ENCODE results near the gene MCF2L2. TPM values are rescaled to one million over a fixed set of nuclear protein-coding genes. Genes with fewer than 3 reads are reported as not detected.
A peak's percentile ranks its signal among the peaks of the same experiment; 100 is the strongest.

The MCF2L2 gene
- total and polyA plus RNA-seq, 7 donors = 0.99 to 5.0 (median 4.0) TPM; not detected in 1

- TF ChIP-seq POLR2AphosphoS5 (IDR thresholded peaks at IDR 0.05) (no peak), CTCF (IDR thresholded peaks at IDR 0.05) (no peak), POLR2A (IDR thresholded peaks at IDR 0.05) (no peak), EP300 (IDR thresholded peaks at IDR 0.05) (no peak)
- no peak overlapping the region for H3K4me3 ChIP-seq
- WGBS, 2 donors = 69 to 78% methylated on average over 5 of the region's 5 CpGs
- no peak for DNase-seq
- no peak overlapping the region for H3K27ac ChIP-seq
- intact Hi-C loops (cut with DNase I) = no loop called here
- H3K27me3 ChIP-seq = no peaks in the 10 kb centered on the region
- no peaks in the 10 kb centered on the region for H3K36me3 ChIP-seq
- H3K9me3 ChIP-seq = no peaks in the 10 kb centered on the region
- no peaks in the 10 kb centered on the region for H3K4me1 ChIP-seq
Observed at GRCh38 chr3:183308751-183309150, 119.7 kb downstream of the MCF2L2 start.

GRCh38 chr3:183307749-183308148, 120.7 kb downstream of the MCF2L2 start:
- H3K27ac ChIP-seq = no peak overlapping the region
- H3K4me3 ChIP-seq = no peak overlapping the region
- no peaks in the 10 kb centered on the region for H3K27me3 ChIP-seq
- 20 to 61% methylated on average over 2 of the region's 2 CpGs for WGBS, 2 donors
- intact Hi-C loops (cut with DNase I) = no loop called here
- no peaks in the 10 kb centered on the region for H3K9me3 ChIP-seq
- no peak for DNase-seq
- H3K36me3 ChIP-seq = no peaks in the 10 kb centered on the region
- TF ChIP-seq EP300 (IDR thresholded peaks at IDR 0.05) = no peak
- no peak for TF ChIP-seq POLR2A (IDR thresholded peaks at IDR 0.05)
- no peak for TF ChIP-seq POLR2AphosphoS5 (IDR thresholded peaks at IDR 0.05)
- no peaks in the 10 kb centered on the region for H3K4me1 ChIP-seq

- 11 to 26% methylated on average over 9 of the region's 9 CpGs for WGBS, 2 donors
- Histone ChIP-seq H3K36me3 (no peaks in the 10 kb centered on the region), H3K9me3 (no peaks in the 10 kb centered on the region), H3K4me3 (no peak overlapping the region), H3K27me3 (no peaks in the 10 kb centered on the region), H3K4me1 (no peaks in the 10 kb centered on the region), H3K27ac (peak overlapping the region in 2 of 4 donors; percentile 6 to 13)
- peak; percentile 81 for DNase-seq
- TF ChIP-seq POLR2AphosphoS5 (IDR thresholded peaks at IDR 0.05) (peak in 3 of 4 donors; percentile 7 to 24 (median 7)), POLR2A (IDR thresholded peaks at IDR 0.05) (no peak), EP300 (IDR thresholded peaks at IDR 0.05) (no peak)
- intact Hi-C loops (cut with DNase I) = no loop called here
Observed at GRCh38 chr3:183306798-183307671, 121.4 kb downstream of the MCF2L2 start.

GRCh38 chr3:183303690-183304089, 124.7 kb downstream of the MCF2L2 start:
- Histone ChIP-seq H3K27me3 (no peaks in the 10 kb centered on the region), H3K9me3 (no peaks in the 10 kb centered on the region), H3K36me3 (no peaks in the 10 kb centered on the region), H3K27ac (no peak overlapping the region), H3K4me3 (no peak overlapping the region), H3K4me1 (peaks cover 0 to 8% (median 0%) of the 10 kb centered on the region in 4 donors)
- no peak for DNase-seq
- intact Hi-C loops (cut with DNase I) = no loop called here
- TF ChIP-seq POLR2A (IDR thresholded peaks at IDR 0.05) = no peak
- no peak for TF ChIP-seq POLR2AphosphoS5 (IDR thresholded peaks at IDR 0.05)
- 45 to 71% methylated on average over 2 of the region's 2 CpGs for WGBS, 2 donors

GRCh38 chr3:183301937-183302580, 126.4 kb downstream of the MCF2L2 start:
- DNase-seq = no peak
- no peaks in the 10 kb centered on the region for H3K9me3 ChIP-seq
- peaks cover 0 to 8% (median 0%) of the 10 kb centered on the region in 4 donors for H3K4me1 ChIP-seq
- intact Hi-C loops (cut with DNase I) = no loop called here
- H3K27me3 ChIP-seq = no peaks in the 10 kb centered on the region
- 52 to 58% methylated on average over 8 of the region's 8 CpGs for WGBS, 2 donors
- TF ChIP-seq POLR2AphosphoS5 (IDR thresholded peaks at IDR 0.05) = no peak
- no peak overlapping the region for H3K4me3 ChIP-seq
- no peaks in the 10 kb centered on the region for H3K36me3 ChIP-seq
- H3K27ac ChIP-seq = no peak overlapping the region

- 84 to 89% methylated on average over 6 of the region's 6 CpGs for WGBS, 2 donors
Observed at GRCh38 chr3:183300996-183301562, 127.3 kb downstream of the MCF2L2 start.

More at GRCh38 chr3:183300996-183301562, 127.3 kb downstream of the MCF2L2 start:
- TF ChIP-seq POLR2AphosphoS5 (IDR thresholded peaks at IDR 0.05) (no peak), POLR2A (IDR thresholded peaks at IDR 0.05) (no peak), EP300 (IDR thresholded peaks at IDR 0.05) (no peak), CTCF (IDR thresholded peaks at IDR 0.05) (no peak)
- intact Hi-C loops (cut with DNase I) = no loop called here
- Histone ChIP-seq H3K36me3 (no peaks in the 10 kb centered on the region), H3K4me3 (no peak overlapping the region), H3K4me1 (peaks cover 0 to 8% (median 0%) of the 10 kb centered on the region in 4 donors), H3K27me3 (no peaks in the 10 kb centered on the region), H3K9me3 (no peaks in the 10 kb centered on the region), H3K27ac (no peak overlapping the region)
- DNase-seq = no peak
